ENCODE results near the gene ARHGAP12.

DNA sequence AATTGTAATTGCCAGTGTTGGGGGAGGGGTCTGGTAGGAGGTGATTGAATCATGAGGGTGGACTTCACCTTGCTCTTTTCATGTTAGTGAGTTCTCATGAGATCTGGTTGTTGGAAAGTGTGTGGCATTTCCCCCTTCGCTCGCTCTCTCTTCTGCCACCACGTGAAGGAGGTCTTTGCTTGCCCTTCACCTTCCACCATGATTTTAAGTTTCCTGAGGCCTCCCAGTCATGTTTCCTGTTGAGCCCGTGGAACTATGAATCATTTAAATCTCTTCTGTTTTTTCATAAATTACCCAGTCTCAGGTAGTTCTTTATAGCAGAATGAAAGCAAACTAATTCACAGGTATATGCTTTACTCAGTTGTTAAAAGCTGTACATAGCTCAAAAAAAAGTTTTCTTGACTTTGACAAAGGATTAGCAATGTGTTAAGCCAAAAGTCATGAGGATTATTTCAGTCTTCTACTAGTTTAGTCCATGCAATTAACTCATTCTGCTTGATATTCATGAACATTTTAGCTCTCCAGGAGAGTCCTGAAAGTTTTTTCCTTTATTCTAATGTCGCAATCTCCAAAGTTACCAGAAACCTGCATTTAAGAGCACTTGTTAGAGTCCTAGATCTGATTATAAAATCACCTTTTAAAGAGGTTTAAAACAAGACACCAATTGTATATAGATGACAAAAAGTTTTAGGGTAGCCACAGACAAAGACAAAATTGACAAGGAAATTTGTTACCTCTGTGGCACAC lies 27.7 kb upstream of the ARHGAP12 start:
- TF ChIP-seq POLR2AphosphoS5 (IDR thresholded peaks at IDR 0.05; ENCODE audit: borderline replicate concordance, low read depth, low read length) (no peak), EZH2 (IDR thresholded peaks at IDR 0.05) (no peak), FOXP2 (optimal IDR thresholded peaks at IDR 0.05; ENCODE audit: control extremely low read depth, extremely low read length, insufficient read depth) (no peak)
